BLaER1 treated with 17β-estradiol and CSF1 and Interleukin-3, amounts not matched to agents 10 nM and 100 nM (cell line): ENCODE data around the gene TTC9C.
"Not testable (repeated sequence)": the region's sequence is repeated elsewhere in the genome, so short reads cannot be mapped to it uniquely, and the experiment has no call there.

Experiments used
- H3K27ac ChIP-seq, 11 experiments: shearing (Covaris generic); formaldehyde crosslinking; 2 replicates each; pipeline ENCODE4 v1.8.1; 2022
- H3K27me3 ChIP-seq, 11 experiments: shearing (Covaris generic); formaldehyde crosslinking; 2 replicates each; pipeline ENCODE4 v1.8.1; 2022
- H3K36me3 ChIP-seq, 11 experiments: shearing (Covaris generic); formaldehyde crosslinking; 2 replicates each; pipeline ENCODE4 v1.8.1; 2022
- H3K4me1 ChIP-seq, 10 experiments: shearing (Covaris generic); formaldehyde crosslinking; 2 replicates each; pipeline ENCODE4 v1.8.1; 2022
- H3K4me2 ChIP-seq, 11 experiments: shearing (Covaris generic); formaldehyde crosslinking; 2 replicates each; pipeline ENCODE4 v1.8.1; 2022
- H3K4me3 ChIP-seq, 10 experiments: shearing (Covaris generic); formaldehyde crosslinking; 2 replicates each; pipeline ENCODE4 v1.8.1; 2022
- H3K9ac ChIP-seq, 11 experiments: shearing (Covaris generic); formaldehyde crosslinking; 2 replicates each; pipeline ENCODE4 v1.8.1; 2022
- H3K9me3 ChIP-seq, 11 experiments: shearing (Covaris generic); formaldehyde crosslinking; replicated peaks in 1 of 11; 2 replicates each; pipeline ENCODE4 v1.8.1; 2022
- H4K20me1 ChIP-seq, 11 experiments: shearing (Covaris generic); formaldehyde crosslinking; 2 replicates each; pipeline ENCODE4 v1.8.1; 2022
- Cebpa-rat ChIP-seq, 11 experiments: shearing (Covaris generic); IDR thresholded peaks; 2 replicates each; pipeline ENCODE4 v1.8.1; 2022

TTC9C gene

DNA sequence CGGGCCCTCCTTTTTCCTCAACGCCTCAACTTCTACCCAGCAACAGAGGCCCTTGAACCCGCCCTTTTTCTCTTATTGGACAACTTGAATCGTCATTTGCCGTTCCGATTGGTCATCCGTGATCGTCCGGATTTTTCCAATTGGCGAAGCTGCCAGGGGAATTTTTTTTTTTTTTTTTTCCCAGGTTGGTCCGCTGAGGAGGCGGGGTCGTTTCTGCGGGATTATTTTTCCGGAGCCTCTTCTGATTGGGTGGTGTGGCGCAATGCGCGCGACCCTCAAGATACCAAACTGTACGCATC is 465 bp upstream of the TTC9C start:
- TF ChIP-seq Cebpa-rat (IDR thresholded peaks at IDR 0.05) = peak in 6 of 11 experiments; percentile 6 to 80 (median 32); a peak in 5 of 22 replicates
- Histone ChIP-seq H4K20me1 (peaks cover 39 to 61% (median 46%) of the 10 kb centered on the region in 11 experiments), H3K9me3 (no peaks in the 10 kb centered on the region), H3K27me3 (no peaks in the 10 kb centered on the region), H3K4me2 (peak overlapping the region; percentile 82 to 97 (median 93)), H3K9ac (peak overlapping the region; percentile 91 to 99 (median 98)), H3K36me3 (peaks cover 16 to 49% (median 35%) of the 10 kb centered on the region in 11 experiments), H3K27ac (peak overlapping the region; percentile 79 to 98 (median 93)), H3K4me1 (peaks cover 44 to 54% (median 50%) of the 10 kb centered on the region in 10 experiments), H3K4me3 (peak overlapping the region; percentile 89 to 100 (median 97))

DNA sequence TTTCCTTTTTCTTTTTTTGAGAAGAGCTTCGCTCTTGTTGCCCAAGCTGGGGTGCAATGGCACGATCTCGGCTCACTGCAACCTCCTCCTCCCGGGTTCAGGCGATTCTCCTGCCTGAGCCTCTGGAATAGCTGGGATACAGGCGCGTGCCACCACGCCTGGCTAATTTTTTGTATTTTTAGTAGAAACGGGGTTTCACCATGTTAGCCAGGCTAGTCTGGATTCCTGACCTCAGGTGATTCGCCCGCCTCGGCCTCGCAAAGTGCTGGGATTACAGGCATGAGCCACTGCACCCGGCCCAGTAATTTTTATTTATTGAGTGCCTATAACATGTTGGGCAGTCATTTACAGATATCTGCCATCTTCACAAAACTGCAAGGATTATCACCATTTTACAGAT is 1.8 kb downstream of the TTC9C start:
- H3K9me3 ChIP-seq, H3K27me3 ChIP-seq: not testable (repeated sequence)
- Histone ChIP-seq H3K4me3 (peak overlapping the region; percentile 89 to 100 (median 97)), H3K4me1 (peaks cover 30 to 36% (median 34%) of the 10 kb centered on the region in 10 experiments), H4K20me1 (peaks cover 16 to 46% (median 23%) of the 10 kb centered on the region in 11 experiments), H3K9ac (peak overlapping the region; percentile 91 to 99 (median 98)), H3K4me2 (peak overlapping the region; percentile 82 to 97 (median 93)), H3K27ac (peak overlapping the region in 10 of 11 experiments; percentile 82 to 98 (median 94); a peak in 16 of 22 replicates), H3K36me3 (peaks cover 22 to 49% (median 34%) of the 10 kb centered on the region in 11 experiments)

DNA sequence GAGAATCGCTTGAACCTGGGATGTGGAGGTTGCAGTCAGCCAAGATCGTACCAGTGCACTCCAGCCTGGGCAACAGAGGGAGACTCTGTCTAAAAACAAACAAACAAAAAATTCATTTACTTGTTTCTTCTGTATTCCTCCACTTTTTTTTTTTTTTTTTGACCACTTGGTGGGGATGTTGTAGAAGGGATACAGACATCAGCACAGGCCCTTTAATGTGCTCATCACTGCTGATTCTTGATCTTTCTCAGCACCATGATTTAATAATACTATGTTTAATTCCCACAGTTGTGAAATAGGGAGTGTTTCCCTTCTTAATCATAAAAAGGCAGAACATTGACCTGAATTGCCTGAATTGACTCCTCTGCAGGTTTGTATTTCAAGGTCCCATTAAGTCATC is 4.5 kb downstream of the TTC9C start:
- no peak overlapping the region for H3K4me3 ChIP-seq
- no peaks in the 10 kb centered on the region for H3K9me3 ChIP-seq
- H3K4me1 ChIP-seq = peaks cover 28 to 34% (median 31%) of the 10 kb centered on the region in 10 experiments
- peaks cover 0 to 39% (median 5%) of the 10 kb centered on the region in 11 experiments; a peak in 10 of 22 replicates for H4K20me1 ChIP-seq
- H3K36me3 ChIP-seq = peaks cover 48 to 66% (median 55%) of the 10 kb centered on the region in 11 experiments
- TF ChIP-seq Cebpa-rat (IDR thresholded peaks at IDR 0.05) = no peak
- peak overlapping the region in 3 of 11 experiments; percentile 11 to 40 (median 22); a peak in 2 of 22 replicates for H3K27ac ChIP-seq
- H3K4me2 ChIP-seq = peak overlapping the region; percentile 4 to 93 (median 48); a peak in 18 of 22 replicates
- H3K9ac ChIP-seq = peak overlapping the region; percentile 0 to 55 (median 25); a peak in 10 of 22 replicates
- no peaks in the 10 kb centered on the region for H3K27me3 ChIP-seq

DNA sequence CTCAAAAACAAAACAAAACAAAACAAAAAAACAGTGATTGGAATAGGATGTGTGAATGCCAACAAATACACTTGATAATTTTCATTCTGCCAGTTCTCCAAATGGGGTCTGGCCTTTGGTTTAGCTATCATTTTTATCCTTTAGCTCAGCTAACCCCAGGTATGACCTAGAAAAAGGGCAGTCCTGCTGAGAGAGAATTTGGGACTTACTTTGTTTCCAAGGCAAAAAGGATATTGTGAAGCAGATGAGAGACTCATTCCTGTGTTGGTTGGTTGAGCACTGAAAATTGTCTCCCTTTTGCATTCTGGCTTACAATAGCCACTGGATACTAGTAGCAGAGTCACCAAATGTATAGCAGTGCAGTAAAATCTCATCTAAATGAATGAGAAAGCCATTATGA is 8.9 kb downstream of the TTC9C start:
- H3K9ac ChIP-seq = peak overlapping the region in 1 of 11 experiments; percentile 7; a peak in 2 of 22 replicates
- H3K36me3 ChIP-seq = peaks cover 83 to 92% (median 88%) of the 10 kb centered on the region in 11 experiments
- no peaks in the 10 kb centered on the region for H3K27me3 ChIP-seq
- H3K4me2 ChIP-seq = no peak overlapping the region
- H3K9me3 ChIP-seq = no peaks in the 10 kb centered on the region
- TF ChIP-seq Cebpa-rat (IDR thresholded peaks at IDR 0.05) = no peak
- no peak overlapping the region for H3K27ac ChIP-seq
- no peak overlapping the region for H3K4me3 ChIP-seq
- H4K20me1 ChIP-seq = peaks cover 0 to 23% (median 4%) of the 10 kb centered on the region in 11 experiments; a peak in 7 of 22 replicates
- H3K4me1 ChIP-seq = peaks cover 4 to 11% (median 6%) of the 10 kb centered on the region in 10 experiments; a peak in 16 of 20 replicates

DNA sequence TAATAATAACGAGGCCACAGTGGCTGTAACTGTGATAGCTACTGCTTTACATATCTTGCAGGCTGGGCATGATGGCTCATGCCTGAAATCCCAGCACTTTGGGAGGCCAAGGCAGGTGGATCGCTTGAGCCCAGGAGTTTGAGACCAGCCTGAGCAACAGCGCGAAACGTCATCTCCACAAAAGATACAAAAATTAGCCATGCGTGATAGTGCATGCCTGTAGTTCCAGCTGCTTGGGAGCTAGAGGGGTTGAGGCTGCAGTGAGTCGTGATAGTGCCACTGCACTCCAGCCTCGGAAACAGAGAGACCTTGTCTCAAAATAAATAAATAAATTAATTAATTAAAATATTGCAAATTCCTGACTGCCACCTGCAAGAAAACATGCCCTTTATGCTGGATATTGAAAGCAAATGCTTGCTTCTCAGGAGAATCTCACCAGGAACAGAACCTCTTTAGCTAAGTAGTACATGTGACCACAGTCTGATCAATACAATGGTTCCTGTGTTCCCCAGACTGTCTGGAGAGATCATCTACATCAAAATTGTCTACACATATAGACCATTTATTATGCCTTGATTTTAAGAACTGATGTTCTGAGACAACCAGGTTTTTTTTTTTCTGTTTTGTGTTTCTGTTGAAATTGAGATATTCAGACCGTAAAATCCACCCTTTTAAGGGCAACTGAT is 19.3 kb downstream of the TTC9C start:
- TF ChIP-seq Cebpa-rat (IDR thresholded peaks at IDR 0.05) = no peak
- no peaks in the 10 kb centered on the region for H3K27me3 ChIP-seq
- peaks cover 9 to 38% (median 18%) of the 10 kb centered on the region in 11 experiments; a peak in 20 of 22 replicates for H3K36me3 ChIP-seq
- no peaks in the 10 kb centered on the region for H3K9me3 ChIP-seq
- peaks cover 0 to 17% (median 0%) of the 10 kb centered on the region in 11 experiments; a peak in 5 of 22 replicates for H4K20me1 ChIP-seq
- peaks cover 33 to 57% (median 41%) of the 10 kb centered on the region in 10 experiments for H3K4me1 ChIP-seq
- peak overlapping the region in 5 of 11 experiments; percentile 1 to 44 (median 13); a peak in 5 of 22 replicates for H3K9ac ChIP-seq
- H3K27ac ChIP-seq = peak overlapping the region in 2 of 11 experiments; percentile 1 to 13; a peak in 2 of 22 replicates
- H3K4me2 ChIP-seq = peak overlapping the region; percentile 13 to 75 (median 52); a peak in 19 of 22 replicates
- no peak overlapping the region for H3K4me3 ChIP-seq

DNA sequence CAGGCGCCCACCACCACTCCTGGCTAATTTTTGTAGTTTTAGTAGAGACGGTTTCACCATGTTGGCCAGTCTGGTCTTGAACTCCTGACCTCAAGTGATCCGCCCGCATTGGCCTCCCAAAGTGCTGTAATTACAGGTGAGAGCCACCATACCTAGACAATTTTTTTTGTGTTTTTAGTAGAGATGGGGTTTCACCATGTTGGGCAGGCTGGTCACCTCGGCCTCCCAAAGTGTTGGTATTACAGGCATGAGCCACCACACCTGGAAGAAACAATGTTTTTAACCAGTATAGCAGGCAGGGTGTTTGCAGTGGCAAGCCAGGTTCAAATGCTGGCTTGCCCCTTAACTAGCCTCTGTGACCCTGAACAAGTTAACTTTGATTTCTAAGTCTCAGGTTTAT is 21.6 kb downstream of the TTC9C start:
- Histone ChIP-seq H3K4me2 (peak overlapping the region in 2 of 11 experiments; percentile 23 to 35; a peak in 1 of 22 replicates), H3K36me3 (peaks cover 10 to 43% (median 18%) of the 10 kb centered on the region in 11 experiments; a peak in 19 of 22 replicates), H4K20me1 (peaks cover 0 to 27% (median 0%) of the 10 kb centered on the region in 11 experiments; a peak in 5 of 22 replicates), H3K4me1 (peaks cover 48 to 70% (median 58%) of the 10 kb centered on the region in 10 experiments)
- not testable (repeated sequence) for H3K27ac ChIP-seq, H3K27me3 ChIP-seq, H3K9me3 ChIP-seq, H3K4me3 ChIP-seq, H3K9ac ChIP-seq

DNA sequence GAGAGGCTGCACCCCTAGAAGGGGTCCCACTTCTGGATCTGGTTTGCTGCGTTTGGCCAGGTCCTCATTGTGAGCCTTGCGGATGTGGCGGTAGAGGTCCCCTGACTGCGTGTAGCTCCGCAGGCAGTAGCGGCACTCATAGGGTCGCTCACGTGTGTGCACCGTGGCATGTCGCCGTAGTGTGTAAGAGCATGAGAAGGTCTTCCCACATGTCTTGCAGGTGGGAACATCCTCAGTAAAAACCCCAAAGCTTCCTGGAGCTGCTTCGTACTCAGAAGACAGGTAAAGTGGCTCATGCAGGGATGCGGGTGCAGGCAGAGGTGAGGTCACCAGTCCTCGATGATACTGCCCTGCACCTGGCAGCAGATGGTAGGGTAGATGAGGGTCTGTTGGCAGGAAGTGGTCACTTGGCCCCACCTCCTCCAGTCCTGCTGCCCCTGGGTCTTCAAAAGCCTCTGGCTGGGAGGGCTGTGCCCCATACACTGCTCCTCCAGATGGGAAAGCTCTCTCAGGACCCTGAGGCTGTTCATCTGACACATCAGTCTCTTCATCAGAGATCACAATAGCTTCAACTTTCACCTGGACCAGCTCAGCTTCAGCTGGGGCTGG is 24.0 kb downstream of the TTC9C start:
- TF ChIP-seq Cebpa-rat (IDR thresholded peaks at IDR 0.05) = no peak

DNA sequence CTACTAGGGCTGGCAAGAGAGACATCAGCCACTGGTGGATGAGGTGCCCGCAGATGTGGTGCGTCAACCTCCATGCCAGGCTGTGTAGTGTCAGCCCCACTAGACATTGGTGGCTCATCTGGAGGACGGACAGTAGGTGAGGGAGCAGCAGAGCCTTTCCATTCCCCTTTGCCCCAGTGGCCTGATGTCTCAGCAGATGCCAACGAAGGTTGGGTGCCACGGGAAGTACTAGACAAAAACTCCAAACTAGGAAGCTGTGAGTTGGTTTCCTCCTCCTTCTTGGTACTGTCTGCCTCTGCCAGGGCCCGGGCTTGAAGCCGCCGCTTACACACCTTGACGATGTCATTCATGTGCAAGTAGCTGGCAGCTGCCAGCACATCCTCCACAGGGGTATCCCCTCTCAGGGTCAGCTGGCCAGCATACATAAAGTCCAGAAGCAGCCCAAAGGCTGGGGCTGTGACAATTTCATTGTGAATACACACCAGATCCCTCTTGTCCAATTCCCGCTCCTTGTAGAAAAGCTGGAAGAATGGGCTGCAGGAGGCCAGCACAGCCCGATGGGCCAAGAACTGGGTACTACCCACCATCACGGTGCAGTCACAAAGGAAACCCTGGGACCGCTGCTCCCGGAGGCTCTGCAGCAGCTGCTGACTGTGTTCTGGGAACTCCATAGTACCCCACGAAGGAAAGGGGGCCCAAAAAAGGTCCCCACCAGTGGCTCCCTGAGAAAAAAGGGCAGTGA is 24.9 kb downstream of the TTC9C start:
- H4K20me1 ChIP-seq = peaks cover 0 to 27% (median 0%) of the 10 kb centered on the region in 11 experiments; a peak in 5 of 22 replicates
- H3K27me3 ChIP-seq = no peaks in the 10 kb centered on the region
- H3K4me3 ChIP-seq = peak overlapping the region; percentile 55 to 80 (median 68)
- no peaks in the 10 kb centered on the region for H3K9me3 ChIP-seq
- peak overlapping the region; percentile 76 to 97 (median 91) for H3K4me2 ChIP-seq
- H3K9ac ChIP-seq = peak overlapping the region; percentile 85 to 96 (median 92)
- H3K27ac ChIP-seq = peak overlapping the region; percentile 78 to 97 (median 94); a peak in 18 of 22 replicates
- no peak for TF ChIP-seq Cebpa-rat (IDR thresholded peaks at IDR 0.05)
- peaks cover 34 to 60% (median 44%) of the 10 kb centered on the region in 10 experiments for H3K4me1 ChIP-seq
- H3K36me3 ChIP-seq = peaks cover 10 to 43% (median 18%) of the 10 kb centered on the region in 11 experiments; a peak in 19 of 22 replicates

More for the DNA sequence above, 24.0 kb downstream of the TTC9C start:
- H3K36me3 ChIP-seq = peaks cover 10 to 43% (median 18%) of the 10 kb centered on the region in 11 experiments; a peak in 19 of 22 replicates
- H3K27me3 ChIP-seq = no peaks in the 10 kb centered on the region
- no peaks in the 10 kb centered on the region for H3K9me3 ChIP-seq
- H4K20me1 ChIP-seq = peaks cover 0 to 27% (median 0%) of the 10 kb centered on the region in 11 experiments; a peak in 5 of 22 replicates
- H3K4me3 ChIP-seq = no peak overlapping the region
- peak overlapping the region in 1 of 11 experiments; percentile 26; a peak in 1 of 22 replicates for H3K27ac ChIP-seq
- H3K9ac ChIP-seq = peak overlapping the region in 10 of 11 experiments; percentile 35 to 94 (median 88); a peak in 8 of 22 replicates
- H3K4me1 ChIP-seq = peaks cover 42 to 69% (median 53%) of the 10 kb centered on the region in 10 experiments
- peak overlapping the region; percentile 18 to 97 (median 91); a peak in 20 of 22 replicates for H3K4me2 ChIP-seq
